GM19025 (cell line): ENCODE measurements around the gene HPSE2.

Source experiments
- ATAC-seq: cut with Tn5 transposase; IDR thresholded peaks from one replicate; pipeline ENCODE4 v1.9.1; 2021; ENCODE audit warnings: mild to moderate bottlenecking, low read depth, moderate library complexity; ENCODE audit not compliant: unreplicated experiment

Gene HPSE2

DNA sequence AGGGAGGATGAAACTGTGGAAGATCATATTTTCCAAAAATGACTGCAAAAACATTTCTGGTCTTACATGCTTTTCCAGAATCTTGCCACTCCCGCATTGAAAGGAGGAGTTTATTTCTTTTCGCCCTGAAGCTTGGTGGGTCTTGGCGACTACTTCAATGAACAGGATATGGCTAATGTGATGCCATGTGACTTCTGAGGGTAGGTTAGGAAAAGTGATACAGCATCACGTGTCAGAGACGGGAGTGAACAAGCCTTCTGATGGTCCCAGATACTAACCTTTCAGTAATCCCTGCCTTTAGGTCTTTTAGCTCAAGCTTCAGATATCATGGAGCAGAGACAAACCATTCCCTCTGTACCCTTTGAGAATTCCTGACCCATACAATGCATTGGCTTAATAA lies 596.7 kb downstream of the HPSE2 start:
- ATAC-seq: no peak

DNA sequence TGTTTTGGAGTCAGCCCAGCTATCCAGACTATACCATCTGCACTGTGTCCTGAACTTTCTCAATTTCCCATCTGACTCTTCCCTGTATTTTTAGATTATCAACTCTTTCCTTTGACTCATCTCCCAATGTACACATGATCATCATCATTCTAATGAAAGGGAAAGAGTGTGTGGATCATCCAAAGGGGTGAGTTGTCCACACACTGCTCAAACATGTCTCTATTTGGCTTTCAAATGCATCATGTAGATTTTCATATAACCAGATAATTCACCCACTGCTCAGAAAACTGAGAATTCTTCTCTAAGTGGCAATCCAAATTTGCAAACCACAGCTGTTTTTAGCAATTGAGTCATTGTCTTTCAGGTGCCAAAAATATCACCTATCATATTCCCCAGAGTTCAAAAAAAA lies 598.7 kb downstream of the HPSE2 start:
- ATAC-seq: no peak

DNA sequence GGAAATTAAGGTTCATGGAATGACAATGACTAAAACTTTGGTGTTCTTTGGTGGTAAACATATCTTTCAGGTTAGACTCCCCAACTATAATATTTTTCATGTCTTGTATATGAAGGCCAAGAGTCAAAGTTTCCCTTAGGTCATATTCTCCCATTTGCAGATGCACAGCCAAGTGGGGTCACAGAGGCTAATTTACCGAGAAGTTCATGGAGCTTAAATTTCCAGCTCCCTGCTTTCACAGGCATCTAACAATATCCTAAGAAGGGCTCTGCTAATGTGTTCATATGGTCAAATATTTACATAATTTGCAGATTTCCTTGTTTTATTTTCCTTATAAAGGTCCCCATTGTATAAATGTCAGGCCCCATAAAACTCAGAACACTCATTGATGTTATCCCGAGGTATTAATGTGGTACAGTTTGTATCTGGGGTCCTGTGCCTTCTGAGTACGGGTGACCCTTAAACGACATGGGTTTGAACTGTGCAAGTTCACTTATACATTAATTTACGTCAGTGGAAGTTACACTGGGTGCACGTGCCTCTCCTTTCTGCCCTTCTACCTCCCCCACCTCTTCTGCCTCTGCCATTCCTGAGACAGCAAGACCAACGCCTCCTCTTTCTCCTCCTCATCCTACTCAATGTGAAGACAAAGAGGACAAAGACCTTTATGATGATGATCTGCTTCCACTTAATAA lies 603.0 kb downstream of the HPSE2 start:
- no peak for ATAC-seq

DNA sequence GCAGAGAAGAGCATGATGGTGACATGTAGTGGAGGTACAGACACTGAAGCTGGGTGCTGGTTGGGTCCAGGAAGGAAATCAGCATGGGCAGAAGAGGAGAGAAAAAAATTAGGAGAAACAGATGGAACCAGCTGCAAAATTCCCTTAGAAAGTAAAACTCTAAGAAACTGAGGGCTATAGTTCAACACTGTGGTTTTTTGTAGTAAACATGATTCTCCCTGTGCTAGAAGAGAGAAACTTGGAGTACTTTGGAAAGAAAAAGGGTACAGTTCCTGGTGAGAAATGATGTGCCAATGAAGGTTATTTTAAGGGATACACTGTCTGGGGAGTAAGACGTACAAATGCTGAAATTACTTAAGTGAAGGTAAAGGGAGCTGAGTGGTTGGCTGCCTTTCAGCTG lies 607.4 kb downstream of the HPSE2 start:
- ATAC-seq: no peak

DNA sequence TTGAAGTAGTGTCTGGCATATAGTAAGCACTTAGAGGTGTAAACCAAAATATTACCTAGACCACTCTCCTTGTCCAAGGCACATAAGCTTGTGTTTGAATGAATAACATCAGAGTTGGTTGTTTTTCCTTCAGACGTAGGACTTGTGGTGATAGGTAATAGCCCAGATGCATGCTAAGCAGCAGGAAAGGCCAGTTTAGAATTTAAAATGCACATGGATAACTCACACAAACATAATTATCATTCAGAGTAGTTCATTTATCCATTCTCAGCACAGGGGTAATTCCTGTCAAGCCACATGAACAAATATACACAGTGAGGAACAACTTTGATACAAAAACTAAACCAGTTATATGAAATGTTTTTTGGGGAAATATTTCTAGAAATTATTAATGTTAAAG lies 607.9 kb downstream of the HPSE2 start:
- no peak for ATAC-seq

DNA sequence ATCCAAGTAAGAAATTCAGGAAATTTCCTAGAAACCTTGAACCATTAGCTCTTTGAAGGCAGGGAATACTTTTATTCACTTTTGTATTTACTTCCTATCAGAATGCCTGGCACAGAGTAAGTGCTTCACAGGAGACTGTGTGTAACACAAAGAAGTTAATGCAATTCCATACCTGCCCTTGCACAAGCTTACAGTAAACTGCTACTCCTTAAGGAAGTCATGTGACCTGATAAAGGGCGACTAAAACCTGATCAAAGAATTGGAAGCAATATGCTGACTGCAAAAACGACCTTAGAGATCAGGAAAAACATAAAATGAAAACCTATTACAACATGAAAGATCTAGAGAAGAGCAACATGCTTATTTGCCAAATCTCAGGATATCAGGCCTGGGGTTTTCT lies 610.7 kb downstream of the HPSE2 start:
- ATAC-seq: no peak

DNA sequence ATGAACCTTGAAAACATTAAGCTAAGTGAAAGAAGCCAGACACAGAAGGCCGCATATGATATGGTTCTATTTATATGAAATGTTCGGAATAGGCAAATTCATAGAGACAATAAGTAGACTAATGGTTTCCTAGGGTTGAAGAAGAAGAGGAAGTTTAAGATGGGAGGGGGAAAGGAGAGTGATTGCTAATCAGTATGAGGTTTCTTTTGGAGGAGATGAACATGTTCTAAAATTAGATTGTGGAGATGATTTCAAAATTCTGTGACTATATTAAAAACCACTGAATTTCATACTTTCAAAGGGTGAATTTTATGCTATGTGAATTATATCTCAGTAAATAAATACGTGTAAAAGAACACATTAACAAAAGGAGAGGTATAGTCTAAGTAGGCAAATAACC lies 612.5 kb downstream of the HPSE2 start:
- no peak for ATAC-seq

DNA sequence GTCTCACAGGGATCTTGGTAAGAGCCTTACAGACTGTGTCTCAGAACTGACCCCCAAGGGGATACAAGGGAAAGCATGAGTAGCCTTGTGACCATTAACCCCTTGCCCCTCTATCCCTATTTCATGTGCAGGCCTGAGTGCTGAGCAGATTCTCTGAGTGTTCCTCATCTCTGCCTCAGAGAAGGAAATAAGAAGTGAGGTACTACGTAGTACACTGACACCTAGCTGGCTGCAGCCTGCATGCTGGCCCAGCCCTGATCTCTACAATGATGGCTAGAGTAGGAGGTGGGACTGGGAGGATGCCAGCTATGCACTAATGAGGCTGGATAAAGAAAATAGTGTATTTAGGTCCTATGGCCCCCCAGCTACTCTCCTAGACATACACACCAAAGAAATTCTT lies 614.0 kb downstream of the HPSE2 start:
- no peak for ATAC-seq

DNA sequence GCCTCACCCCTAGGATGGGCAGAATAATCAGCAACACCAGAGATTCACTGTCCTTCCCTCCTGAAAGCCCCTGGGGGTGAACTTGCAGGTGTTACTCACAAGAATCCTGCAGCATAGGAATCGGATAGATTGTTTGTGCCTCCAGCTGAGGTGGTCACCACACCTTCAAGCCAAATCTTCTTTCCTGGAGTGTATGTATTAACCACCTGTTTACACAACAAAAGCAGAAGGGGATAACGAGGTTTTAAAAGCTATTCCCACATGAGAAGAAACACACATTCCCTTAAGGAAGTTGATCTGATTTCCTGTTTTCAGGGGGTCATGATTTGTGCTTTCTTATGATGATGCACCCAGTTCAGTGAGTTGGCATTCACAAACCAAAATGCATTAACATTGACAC lies 615.1 kb downstream of the HPSE2 start:
- no peak for ATAC-seq

DNA sequence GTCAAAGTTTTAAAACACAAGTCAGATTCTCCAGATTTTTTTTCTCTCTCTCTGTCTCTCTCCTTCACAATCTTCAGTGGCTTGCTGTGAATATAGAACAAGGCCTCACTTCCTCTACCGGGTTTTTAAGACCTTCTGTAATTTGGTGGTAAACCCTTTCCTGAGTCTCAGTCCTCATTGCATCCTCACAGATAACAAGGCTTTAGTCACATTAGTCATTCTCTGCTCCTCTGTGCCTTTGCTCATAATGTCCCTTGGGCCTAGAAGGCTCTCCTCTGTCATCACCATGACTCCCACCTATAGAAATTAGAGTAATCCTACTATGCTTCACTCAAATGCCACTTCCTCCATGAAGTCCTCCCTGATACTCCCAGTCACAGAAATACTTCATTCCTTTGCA lies 616.2 kb downstream of the HPSE2 start:
- ATAC-seq: no peak

DNA sequence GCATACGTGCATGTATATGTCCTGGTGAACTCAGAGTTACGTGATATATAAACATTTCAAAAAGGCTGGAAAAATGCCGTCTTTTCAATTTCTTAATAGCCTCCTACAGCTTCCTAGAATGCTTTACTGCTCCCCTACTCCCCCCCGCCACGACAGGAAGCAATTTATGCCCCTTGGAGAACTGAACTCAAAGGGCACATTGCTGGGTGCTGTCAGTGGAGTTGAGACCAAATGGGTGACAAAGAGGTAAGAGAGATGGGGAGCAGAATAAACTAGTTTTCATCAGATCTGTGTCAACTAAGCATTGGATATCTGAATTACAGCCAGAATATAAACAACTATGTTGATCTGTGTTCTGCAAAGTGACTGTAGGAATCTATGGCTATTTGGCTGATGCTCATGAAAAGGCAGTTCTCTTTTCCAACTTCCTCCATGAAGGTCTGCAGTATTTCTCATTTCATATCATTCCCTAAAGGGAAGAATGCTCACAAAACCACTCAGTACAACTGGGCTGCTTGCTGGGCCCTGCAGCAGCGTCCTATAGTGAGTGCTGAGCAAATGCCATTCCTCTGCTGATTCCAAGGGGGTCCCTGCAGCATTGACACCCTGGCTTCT lies 617.6 kb downstream of the HPSE2 start:
- no peak for ATAC-seq

DNA sequence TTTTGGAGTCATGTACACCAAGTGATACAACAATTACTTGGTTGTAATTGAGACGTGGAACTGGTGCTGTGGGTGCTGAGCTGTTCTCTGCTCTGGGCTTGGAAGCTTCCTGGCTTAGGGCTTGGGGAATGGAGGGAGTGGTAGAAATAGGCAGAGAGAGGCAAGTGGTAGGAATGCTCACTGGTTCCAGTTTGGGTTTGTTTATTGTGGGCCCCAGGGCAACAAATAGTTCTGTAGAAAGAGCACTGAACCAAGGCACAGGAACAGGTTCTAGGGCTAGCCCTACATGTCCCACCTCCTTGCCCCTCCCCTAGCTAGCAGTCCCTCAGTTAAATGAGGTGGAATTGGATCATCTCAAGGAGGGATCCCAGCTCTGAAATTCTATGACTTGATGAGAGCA lies 622.2 kb downstream of the HPSE2 start:
- ATAC-seq: no peak

DNA sequence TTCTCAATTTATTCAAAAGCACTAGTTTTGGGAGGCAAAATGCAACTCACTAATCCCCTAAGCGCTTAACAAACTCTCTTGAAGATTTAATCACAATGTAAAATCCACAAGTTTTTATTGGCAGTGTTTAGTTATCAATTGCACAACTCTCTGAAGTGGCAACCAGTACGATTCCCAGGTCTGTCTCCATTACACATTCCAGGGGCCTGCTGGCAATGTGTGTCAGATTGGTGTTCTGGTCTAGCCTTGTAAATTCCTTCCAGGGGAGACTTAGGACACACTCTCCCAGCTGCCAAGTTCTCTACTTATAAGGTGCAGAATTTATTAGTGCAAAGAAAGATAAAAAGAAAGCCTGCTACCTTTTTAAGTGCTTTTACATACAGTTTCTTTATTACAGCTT lies 624.2 kb downstream of the HPSE2 start:
- no peak for ATAC-seq

DNA sequence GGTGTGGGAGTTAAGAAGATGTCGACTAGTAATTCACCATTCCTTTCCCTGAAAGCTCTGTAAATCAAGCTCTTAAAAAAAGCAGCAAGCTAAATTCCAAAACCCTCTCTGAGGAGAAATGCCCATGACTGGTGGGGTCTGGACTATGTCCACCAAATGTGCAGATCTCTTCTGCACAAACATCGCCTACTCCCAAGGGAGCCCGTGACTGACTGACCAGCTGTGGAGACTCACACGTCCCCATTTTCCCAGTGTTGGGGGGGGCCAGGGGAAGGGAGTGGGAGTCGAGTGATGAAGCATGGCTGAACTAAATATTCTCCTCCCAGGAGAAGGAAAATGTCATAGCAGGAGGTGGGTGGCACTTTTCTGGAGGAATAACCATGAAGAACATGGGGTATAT lies 624.8 kb downstream of the HPSE2 start:
- ATAC-seq: no peak

DNA sequence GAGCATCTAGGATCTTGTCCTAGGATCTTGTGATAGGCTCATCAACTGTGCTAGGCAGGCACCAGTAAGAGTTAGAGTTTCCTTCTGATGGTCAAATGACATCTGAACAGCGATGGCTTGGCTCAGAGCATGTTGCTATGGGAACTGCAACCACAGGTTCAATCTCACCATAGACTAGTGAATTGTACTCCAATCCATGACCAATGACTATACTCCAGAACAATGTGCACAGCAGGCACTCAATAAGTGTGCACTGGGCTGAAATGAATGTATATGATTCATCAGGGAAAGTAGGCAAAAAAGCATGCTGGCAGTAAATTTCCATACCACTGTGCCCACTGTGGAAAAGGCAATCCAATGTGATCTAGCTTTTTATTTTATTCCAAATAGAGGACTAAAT lies 625.4 kb downstream of the HPSE2 start:
- no peak for ATAC-seq

DNA sequence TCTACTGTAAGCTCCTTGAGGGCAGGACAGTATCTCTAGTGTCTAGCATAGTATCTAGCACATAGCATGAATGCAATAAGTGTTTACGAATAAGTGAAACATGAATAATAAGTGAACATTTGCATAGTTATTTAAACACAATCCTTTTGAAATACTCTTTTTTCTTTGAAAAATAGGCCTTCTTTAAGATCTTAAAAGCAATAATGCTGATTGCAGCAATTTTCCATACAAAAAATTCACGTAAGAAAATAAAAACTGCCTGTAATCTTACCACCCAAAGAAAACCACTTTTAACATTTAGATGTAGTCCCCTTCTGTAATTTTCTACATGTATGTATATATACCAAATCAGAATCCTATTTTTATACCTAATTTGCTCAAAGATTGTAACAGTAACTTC lies 626.4 kb downstream of the HPSE2 start:
- no peak for ATAC-seq

DNA sequence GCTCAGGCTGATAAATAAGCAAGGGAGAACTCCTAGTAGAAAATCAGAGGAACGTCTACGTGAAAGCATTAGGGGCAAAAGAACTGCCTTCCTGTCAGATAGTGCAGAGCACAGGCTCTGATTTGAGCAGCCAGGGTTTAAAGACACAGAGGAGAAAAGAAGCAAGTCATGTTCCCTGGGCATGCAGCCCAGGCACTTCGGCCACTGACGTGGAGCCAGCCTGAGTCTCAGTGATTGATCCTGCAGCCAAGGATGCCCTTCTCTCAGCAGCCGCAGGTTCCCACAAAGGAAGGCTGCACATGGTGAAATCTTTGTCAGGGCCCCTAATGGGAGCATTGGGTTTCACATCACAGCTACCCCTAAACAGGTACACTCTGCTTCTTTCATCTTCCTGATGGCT lies 627.2 kb downstream of the HPSE2 start:
- no peak for ATAC-seq

DNA sequence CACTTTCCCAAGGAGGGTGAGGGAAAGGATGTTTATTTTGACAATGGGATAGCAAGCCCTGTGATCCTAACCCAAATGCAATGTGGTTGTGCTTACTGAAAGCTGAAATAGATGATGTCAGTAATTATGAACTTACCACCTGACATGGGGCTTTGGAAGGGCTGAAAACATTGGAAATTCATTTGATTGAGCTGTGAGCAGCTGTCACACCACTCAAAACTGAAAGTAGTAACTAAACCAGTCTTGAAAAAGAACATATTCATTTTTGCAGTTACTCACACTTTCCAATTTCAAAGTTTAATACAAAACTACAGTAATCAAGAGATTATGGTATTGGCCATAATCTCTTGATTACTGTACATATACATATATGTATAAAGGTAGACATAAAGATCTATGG lies 633.4 kb downstream of the HPSE2 start:
- ATAC-seq: no peak

DNA sequence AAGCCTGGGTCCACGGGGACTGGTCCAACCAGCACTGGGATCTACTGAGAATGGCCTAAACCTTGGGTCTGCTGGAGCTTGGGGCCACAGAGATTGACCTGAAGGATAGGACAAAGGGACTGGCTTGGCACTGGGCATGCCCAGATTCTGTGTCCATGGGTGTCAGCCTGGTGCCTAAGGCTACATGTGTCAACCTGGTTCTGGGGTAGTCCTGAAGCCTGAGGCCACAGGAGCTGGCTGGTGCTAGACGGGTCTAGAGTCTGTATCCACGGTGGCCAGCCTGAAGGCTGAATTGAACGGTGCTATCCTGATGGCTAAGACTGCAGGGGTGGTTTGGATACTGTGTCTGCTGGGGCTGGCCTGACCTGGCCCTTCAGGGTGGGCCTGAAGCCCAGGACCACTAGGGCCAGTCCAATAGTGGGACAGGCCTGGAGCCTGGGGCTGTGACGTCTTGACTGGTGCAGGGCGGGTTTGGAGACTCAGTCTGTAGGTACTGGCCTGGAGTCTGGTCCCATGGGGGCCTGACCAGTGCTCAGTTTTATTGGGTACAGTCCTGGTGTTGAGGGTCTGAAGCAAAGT lies 636.5 kb downstream of the HPSE2 start:
- no peak for ATAC-seq

DNA sequence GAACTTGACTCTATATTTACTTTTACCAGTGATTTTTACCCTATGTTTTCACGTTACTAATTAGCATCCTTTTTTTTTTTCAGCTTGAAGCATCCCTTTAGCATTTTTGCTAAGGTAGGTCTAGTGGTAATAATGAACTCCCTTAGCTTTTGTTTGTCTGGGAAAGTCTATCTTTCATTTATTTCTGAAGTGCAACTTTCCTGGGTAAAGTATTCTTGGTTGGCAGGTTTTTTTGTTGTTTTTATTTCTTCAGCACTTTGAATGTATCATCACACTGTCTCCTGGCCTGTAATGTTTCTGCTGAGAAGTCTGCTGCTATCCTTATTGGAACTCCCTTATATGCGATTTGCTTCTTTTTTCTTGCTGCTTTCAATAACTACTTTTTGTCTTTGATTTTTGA lies 639.2 kb downstream of the HPSE2 start:
- ATAC-seq: no peak

DNA sequence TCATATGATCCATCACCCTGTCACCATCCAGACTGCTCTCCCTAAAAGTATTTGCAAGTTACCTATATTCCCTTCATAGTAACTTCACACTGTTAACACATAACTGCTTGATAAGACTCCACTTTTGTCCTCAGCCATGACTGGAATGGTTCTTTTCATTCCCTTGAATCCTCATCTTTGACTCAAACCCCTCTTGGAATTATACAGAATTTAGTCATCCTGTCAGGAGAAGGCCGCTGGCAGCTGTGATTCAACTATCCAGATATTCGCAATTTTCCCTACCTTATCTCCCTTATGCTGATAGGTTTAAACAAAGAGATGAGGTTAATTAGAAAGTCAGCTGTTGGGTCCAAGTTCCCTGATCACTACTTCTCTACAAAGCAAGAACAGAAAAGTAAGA lies 646.0 kb downstream of the HPSE2 start:
- ATAC-seq: no peak

DNA sequence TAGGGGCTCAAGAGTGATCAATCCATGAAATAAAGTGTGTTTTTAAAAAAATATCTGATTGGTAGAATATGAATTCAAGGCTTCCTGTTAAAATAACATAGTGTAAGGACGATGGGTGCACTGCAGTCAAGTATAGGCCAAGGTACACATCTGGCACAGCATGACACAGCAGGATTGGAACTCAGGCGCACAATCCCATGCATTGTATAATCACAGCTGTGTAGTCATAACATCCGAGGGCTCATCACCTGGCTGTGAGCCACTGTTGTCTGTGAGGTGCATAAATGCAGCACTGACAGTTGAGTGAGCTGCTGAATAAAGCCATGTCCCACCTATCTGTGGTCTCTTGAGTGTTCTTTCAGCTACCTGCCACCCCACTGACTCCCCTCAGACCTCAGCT lies 646.6 kb downstream of the HPSE2 start:
- no peak for ATAC-seq
